Choroid plexus epithelial cell (primary cell): ENCODE data around the gene ING1.

Experiments used
- DNase-seq: peaks from one replicate; pipeline ENCODE4 v3.0.0-alpha.2; 2010; ENCODE audit warnings: low read depth
- H3K4me3 ChIP-seq: 2 replicates; pipeline ENCODE4 v1.5.1; 2011; ENCODE audit warnings: low read depth, mild to moderate bottlenecking, control low read depth, low read length, moderate library complexity
- CTCF ChIP-seq: conservative IDR thresholded peaks from 2 replicates; pipeline ENCODE4 v1.5.1; 2011; ENCODE audit warnings: low read depth, mild to moderate bottlenecking, control low read depth, inconsistent platforms, low read length, moderate library complexity

The ING1 gene

GRCh38 chr13:110676595-110677587, 36.6 kb upstream of the ING1 start:
- H3K4me3 ChIP-seq, result no peak overlapping the region
- no peak for DNase-seq
- no peak for TF ChIP-seq CTCF

GRCh38 chr13:110677731-110678545, 35.6 kb upstream of the ING1 start:
- peak; percentile 22 for DNase-seq
- no peak overlapping the region for H3K4me3 ChIP-seq
- TF ChIP-seq CTCF, result no peak

- peak; percentile 30 for DNase-seq
- TF ChIP-seq CTCF, result peak; percentile 70
- H3K4me3 ChIP-seq, result no peak overlapping the region
Observed at GRCh38 chr13:110680852-110681251, 32.6 kb upstream of the ING1 start.

GRCh38 chr13:110681868-110682550, 31.5 kb upstream of the ING1 start:
- H3K4me3 ChIP-seq, result no peak overlapping the region
- no peak for TF ChIP-seq CTCF
- DNase-seq, result no peak

- no peak overlapping the region for H3K4me3 ChIP-seq
- no peak for TF ChIP-seq CTCF
- DNase-seq, result no peak
Observed at GRCh38 chr13:110682746-110683145, 30.8 kb upstream of the ING1 start.

- TF ChIP-seq CTCF, result peak; percentile 73
- no peak overlapping the region for H3K4me3 ChIP-seq
- DNase-seq, result peak; percentile 65
Observed at GRCh38 chr13:110683203-110683883, 30.2 kb upstream of the ING1 start.
